GM13976 (cell line): ENCODE results near the gene FHDC1.

ENCODE experiments used
- DNase-seq: peaks from one replicate; pipeline ENCODE4 v3.0.0; 2012; ENCODE audit warnings: low spot score
- CTCF ChIP-seq: IDR thresholded peaks from 2 replicates; pipeline ENCODE4 v1.5.1; 2012; ENCODE audit warnings: borderline replicate concordance, mild to moderate bottlenecking; ENCODE audit not compliant: insufficient read depth; ENCODE audit errors: extremely low read depth, missing control alignments, control extremely low read depth
- in situ Hi-C: fragments of 300-500 bp; cut with MboI; formaldehyde crosslinking; loops from one replicate; pipeline ENCODE4 v1.12.0; 2022; ENCODE audit warnings: low sequenced_read_pairs, mixed read lengths, inconsistent platforms; ENCODE audit not compliant: unreplicated experiment

FHDC1 gene

GRCh38 chr4:153027866-153028265 lies 91.7 kb downstream of the FHDC1 start:
- no peak for DNase-seq
- in situ Hi-C loops = no loop called here
- no peak for TF ChIP-seq CTCF

DNA sequence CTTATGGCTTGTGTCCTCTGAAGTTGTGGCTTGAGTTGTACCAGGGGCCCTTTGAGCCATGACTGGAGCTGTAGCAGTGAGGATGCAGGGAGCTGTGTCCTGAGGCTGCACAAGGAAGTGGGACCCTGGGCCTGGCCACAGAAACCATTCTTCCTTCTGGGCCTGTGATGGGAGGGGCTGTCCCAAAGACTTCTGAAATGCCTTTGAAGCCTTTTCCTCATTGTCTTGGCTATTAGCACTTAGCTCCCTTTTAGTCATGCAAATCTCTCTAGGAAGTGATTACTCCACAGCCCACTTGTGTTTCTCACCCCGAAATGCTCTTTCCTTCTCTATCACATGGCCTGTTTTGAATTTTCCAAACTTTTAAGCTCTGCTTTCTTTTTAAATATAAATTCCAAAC lies 92.4 kb downstream of the FHDC1 start:
- no peak for DNase-seq
- TF ChIP-seq CTCF = no peak

More for the DNA sequence above, 92.4 kb downstream of the FHDC1 start:
- in situ Hi-C loops = no loop called here
